HG02943 (cell line): ENCODE results near the gene LRRC8A.
"Not testable (repeated sequence)": the region's sequence is repeated elsewhere in the genome, so short reads cannot be mapped to it uniquely, and the experiment has no call there.

Experiments
- ATAC-seq: cut with Tn5 transposase; IDR thresholded peaks from one replicate; pipeline ENCODE4 v1.9.1; 2021; ENCODE audit warnings: mild to moderate bottlenecking, low read depth, moderate library complexity; ENCODE audit not compliant: unreplicated experiment

Gene LRRC8A

DNA sequence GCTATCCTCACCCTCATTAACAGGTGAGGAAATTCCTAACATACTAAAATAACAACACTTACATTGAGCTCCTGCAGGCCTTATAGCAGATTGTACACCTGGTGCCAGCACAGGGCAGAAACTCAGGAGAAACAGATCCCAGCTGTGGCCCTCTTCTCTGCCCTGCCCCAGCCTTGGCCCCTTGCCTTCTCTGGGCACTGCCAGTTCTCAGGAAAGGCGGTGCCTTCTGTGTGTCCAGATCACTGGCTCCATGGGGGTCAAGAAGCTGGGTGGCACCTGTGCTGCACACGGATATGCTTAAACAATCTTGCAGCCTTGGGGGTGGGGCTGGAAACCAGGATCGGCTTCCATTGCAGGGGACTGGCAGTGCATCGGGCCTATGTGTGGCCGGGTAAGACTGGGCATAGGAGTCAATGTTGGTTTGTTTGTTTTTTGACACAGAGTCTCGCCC, 19.5 kb upstream of the LRRC8A start:
- no peak for ATAC-seq

DNA sequence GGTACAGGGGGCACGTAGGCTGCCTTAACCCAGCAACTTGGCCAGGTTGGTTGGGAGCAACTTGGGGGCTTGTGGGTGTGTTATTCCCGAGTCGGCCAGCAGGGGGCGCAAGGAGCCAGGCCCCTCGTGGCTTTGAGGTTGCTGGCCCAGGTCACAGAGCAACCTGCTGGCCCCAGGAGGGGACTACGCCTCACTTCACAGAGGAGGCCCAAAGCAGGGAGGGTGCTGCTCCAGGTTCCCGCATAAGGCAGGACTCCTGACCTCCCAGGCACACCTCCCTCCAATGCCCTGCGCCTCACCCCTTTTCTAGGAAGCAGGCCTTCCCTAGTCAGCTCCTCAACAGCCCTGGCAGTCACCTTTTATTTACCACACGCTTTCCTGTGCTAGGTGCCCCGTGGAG, 18.3 kb upstream of the LRRC8A start:
- no peak for ATAC-seq

DNA sequence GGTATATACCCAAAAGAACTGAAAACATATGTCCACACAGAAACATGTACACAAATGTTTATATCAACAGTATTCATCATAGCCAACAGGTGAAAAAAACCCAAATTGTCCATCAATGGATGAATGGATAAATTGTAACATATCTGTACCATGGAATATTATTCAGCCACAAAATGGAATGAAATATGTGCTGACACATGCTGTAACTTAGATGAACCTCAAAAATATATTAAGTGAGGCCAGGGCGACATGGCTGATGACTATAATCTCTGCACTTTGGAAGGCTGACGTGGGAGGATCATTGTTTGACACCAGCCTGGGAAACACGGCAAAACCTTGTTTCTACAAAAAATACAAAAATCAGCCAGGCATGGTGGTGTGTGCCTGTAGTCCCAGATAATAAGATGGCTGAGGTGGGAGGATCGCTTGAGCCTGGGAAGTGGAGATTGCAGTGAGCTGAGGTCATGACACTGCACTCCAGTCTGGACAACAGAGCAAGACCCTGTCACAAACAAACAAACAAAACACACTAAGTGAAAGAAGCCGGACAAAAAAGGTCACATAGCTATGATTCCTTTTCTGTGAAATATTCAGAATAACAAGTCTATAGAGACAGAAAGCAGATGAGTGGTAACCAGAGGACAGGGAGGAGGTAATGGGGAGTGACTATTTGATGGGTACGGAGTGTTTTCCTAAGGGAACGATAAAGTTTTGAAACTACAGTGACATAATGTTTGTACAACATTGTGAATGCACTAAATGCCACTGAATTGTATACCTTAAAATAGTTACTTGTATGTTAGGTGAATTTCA, 11.6 kb upstream of the LRRC8A start:
- ATAC-seq: no peak

DNA sequence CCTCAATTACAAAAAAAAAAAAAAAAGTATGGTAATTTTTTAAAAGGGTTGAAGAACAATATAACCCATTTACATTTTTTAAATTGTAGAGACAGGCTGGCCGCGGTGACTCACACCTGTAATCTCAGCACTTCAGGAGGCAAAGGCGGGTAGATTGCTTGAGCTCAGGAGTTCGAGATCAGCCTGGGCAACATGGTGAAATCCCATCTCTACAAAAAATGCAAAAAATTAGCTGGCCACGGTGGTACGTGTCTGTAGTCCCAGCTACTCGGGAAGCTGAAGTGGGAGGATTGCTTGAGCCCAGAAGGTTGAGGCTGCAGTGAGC, 11.0 kb upstream of the LRRC8A start:
- not testable (repeated sequence) for ATAC-seq

DNA sequence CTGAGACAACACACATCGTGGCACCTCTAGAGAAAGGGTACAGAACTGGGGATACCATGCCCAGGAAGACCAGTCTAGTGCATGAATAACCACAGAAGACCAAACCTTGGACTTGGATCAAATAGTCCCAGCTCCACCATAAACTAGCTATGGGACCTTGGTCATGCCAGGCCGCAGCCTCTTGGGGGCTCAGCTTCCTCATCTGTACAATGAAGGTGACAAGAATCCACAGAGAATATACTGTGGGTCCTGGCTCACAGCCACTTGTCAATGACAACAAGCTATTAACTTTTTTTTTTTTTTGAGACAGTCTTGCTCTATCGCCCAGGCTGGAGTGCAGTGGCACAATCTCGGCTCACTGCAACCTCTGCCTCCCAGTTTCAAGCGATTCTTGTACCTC, 4.1 kb upstream of the LRRC8A start:
- no peak for ATAC-seq

DNA sequence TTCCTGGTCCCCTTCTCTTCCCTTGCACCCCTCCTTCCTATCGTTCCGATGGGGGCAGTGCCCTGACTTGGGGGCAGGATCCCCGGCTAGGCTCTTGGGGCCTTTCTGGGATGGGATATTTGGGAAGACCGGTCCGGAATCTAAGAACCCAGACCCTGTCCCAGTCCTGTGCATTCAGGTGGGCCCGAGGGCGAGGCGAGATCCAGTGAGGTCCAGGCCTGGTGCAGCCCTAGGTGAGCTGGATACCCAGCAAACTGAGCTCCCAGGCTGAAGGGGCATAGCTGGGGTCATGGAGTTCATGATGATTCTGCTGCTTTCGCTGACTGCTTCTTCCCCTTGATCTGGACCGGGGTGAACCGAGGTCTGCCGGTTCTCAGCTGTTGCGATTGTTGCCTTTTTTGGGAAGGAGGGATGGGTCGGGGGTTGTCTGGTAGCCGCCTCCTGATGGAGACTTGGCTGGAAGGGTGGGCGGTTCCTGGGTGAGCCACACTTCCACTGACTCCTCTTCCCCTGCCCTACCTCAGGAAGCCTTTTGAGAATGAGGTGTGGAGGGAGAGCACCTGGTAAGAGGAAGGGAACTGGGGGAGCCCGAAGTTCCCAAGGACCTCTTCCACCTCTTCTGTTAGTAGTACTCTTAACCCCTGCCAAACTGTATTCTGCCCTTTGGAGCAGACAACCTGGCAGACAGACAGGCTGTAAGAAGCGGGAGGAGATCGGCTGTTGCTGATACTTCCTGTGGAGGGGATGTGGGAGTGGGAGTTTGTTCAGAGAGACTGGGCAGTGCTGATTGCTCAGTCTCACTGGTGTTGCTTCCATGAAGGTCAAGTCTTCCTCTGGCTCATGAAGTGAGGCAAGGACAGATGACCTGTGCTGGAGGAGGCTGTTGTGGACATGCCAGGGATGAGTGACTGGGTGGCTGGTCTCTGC, 1.0 kb downstream of the LRRC8A start:
- ATAC-seq: no peak

DNA sequence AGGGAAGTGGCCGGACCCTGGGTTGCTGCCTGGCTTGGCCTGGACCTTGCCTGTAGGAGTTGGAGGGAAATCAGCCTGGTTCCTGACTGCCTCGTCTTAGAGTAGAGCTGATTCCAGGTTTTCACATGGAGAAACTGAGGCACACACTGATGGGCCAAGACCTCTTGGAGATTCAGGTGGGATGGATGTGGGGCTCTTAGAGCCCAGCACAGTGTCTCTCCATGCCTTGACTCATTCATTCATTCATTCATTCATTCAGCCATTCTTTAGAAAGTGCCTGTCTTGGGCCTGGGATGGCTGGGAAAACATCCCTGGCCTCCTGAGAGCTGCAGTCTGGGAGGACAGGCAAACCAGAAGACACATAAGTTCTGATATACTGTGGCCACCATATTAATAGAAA, 2.2 kb downstream of the LRRC8A start:
- no peak for ATAC-seq

DNA sequence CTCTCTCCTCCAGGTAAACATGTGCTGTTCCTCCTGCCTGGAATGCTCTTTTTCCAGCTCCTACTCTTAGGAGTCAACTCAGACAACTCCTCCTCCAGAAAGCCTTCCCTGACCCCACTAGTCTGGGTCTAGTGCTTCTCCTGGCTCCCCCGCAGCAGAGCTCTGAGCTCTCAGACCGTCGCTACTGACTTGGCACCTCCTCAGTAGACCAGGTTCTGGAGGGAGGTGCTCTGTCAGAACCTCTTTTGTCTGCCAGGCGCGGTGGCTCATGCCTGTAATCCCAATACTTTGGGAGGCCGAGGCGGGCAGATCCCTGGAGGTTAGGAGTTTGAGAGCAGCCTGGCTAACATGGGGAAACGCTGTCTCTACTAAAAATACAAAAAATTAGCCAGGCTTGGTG, 3.4 kb downstream of the LRRC8A start:
- ATAC-seq: no peak

DNA sequence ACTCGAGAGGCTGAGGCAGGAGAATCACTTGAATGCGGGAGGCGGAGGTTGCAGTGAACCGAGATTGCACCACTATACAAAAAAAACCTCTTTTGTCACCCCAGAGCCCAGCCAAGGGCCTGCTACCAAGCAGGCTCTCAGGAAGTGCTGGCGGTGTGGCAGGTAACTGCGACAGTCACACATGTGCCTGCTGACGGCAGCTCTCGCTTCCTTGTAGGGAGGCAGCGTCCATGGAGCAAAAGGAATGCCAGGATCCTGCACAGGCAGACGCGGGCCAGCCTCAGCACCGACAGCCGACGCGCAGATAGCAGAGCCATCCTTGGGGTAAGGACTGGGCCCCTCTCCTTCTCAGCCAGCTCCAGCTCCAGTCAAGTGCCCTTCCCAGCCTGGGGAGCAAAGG, 3.9 kb downstream of the LRRC8A start:
- no peak for ATAC-seq

DNA sequence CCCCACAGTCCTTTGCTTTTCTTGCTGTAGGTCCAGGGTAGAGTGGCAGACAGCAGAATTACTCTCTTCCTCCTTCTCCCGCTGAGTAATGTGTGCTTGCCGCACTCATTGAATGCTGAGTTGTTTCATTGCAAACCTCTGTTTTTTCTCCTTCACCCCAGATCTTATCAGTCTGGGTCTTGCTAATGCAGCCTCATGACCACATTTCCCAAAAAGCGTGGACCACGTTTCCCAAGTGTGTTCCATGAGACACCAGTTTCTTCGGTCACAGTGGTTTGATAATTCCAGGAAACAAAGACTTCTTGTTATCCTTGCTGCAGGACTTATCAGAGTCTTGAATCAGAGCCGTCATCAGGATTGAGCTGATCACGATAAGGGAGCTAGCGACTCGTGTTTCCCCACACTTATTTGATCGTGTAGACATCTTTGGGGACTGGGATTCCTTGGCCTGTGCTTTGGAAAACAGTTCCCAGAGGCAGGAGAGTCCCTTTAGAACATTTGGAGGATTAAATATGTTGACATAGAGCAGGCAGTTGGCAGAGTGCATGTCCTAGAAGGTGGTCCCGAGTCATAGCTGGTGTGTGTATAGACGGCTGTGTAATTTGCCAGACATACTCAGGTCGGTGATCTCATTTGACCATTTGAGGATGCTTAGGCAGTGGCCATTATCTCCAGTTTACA, 4.4 kb downstream of the LRRC8A start:
- no peak for ATAC-seq

DNA sequence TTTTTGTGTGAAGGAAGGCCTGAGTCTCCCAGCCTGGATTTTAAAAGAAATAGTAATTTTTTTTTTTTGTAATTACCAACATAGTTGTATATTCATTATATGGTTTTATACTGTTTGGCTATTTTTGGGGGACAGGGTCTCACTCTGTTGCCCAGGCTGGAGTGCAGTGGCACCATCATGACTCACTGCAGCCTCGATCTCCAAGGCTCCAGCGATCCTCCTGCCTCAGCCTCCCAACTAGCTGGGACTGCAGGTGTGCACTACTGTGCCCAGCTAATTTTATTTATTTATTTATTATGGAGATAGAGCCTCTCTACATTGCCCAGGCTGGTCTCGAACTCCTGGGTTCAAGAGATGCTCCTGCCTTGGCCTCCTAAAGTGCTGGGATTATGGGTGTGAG, 5.1 kb downstream of the LRRC8A start:
- no peak for ATAC-seq

DNA sequence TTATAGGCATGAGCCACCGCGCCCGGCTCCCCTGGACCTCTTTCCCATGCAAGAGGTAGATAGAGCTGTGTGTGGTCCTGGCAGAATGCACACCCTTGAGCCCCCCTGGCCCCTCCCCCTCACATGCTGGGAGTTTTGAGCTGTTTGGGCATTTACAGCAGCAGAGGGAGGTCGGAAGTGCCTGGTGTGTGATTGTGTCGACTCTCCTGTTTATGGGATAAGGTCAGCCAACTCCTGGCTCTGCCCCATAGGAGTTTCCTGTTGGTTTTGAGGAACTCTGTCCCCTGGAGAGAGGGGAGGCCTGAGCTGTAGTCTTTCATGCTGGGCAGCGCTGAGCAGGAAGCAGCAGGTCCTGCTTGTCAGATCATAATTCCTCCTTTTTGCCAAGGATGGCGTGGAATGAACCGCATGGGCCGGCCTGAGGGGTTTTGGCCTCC, 6.0 kb downstream of the LRRC8A start:
- no peak for ATAC-seq

DNA sequence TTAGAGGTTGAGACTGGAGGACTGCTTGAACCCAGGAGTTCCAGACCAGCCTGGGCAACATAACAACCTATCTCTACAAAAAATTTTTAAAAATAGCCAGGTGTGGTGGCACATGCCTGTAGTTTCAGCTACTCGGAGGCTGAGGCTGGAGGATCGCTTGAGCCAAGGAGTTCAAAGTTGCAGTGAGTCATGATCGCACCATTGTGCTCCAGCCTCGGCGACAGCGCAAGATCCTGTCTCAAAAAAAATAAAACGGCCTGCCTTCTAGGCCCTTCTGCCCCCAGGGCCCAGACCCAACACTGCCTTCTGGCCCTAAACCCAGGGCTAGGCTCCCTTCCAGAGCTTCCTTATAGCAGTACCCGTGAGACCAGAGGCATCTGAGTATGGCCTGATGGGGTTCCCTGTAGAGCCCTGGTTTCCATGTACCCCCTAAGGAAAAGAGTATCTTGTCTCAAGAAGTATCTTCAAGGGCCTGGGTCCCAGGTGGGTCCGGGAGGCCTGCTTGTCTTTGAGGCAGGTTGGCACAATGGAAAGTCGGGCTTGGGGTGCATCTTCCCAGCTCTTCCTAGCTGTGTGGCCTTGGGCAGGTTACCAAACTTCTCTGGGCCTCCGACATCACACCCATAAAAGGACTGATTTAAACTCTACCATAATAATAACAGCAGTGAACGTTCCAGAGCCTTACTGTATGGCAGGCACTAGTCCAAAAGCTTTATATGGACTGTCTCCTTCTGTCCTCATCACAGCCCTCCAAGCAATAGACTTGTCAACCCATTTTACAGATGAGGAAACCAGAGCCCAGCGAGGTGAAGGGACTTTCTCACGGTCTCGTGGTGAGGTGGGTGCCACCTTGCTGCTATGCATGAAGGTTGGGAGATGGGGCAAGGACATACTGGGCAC, 9.6 kb downstream of the LRRC8A start:
- no peak for ATAC-seq

DNA sequence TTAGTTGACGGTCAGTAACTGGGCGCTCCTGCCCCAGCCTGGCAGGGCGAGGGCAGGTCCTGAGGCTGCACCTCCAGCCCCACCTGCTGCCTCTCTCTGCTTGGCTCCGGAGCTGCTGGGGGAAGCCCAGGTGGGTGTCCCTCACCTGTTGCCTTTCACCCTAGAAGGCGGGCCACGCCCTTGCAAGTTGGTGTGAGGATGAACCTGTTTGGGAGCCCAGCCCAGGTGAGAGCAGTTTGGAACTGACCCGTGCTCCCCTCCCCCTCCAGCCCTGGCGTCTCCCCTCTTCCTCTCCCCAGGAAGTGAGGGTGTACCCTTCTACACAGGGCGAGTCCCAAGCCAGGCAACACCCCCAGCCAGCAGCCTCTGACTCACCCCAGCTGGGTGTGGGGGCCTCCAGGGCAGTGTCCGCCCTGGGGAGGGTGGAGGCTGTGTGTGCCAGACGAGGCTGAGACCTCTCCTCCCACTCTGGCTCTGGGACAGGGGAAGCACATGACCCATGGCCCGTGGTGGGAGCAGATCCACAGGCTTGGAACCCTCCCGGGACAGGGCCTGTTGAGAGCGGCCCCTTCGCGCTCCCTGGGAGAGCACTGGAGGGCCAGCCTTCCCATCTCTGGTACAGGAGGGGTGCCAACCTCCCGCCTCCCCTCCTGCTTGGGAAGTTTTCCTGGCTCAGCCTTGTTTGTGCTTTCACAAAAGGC, 10.4 kb downstream of the LRRC8A start:
- no peak for ATAC-seq

DNA sequence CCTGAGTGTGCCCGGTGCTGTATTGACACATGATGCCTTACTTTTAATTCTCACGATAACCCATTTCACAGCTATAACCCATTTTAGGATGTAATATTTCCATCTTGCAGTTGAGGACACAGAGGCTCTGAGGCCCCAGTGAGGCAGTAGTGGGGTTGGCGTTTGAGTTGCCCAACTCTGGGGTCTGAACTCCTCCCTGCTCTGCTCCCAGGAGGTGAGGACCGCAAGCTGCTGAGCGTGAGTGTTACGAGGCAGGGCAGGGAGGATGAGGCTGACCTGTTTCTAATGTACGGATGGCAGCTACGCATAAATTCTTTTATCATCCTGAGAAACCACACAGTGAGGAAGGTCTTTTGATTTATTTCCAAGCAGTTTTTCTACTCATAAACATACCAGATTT, 11.4 kb downstream of the LRRC8A start:
- no peak for ATAC-seq

DNA sequence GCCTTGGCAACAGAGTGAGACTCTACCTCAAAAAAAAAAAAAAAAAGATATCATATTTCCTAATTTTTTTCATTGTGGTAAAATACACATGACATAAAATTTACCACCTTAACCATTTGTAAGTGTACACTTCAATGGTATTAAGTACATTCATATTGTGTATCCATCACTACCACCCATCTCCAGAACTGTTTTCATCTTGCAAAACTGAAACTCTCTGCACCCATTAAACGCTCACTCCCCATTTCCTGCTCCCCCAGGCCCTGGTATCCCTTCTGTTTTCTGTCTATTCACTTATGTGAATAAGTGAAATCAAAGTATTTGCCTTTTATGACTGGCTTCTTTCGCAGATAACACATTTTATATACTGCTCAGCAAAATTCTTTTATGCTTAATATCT, 12.8 kb downstream of the LRRC8A start:
- ATAC-seq: no peak

DNA sequence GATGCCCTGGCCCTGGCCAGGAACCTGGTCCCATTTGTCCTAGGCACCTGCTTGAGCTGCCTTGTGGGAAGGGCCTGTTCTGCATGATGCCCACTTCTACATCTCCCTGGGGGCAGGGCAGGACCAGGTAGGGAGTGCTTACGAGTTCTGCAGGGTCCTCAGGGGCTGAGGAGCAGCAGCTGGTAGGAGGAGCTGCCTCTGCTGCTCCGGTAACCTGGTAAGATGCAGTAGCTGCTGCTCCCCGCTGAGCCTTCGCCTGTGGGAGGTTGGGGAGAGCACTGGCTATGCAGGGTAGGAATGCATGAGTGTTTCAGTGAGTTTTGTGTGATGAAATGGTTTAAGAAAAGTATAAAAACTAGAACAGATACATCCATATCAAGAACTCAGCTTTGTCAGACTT, 13.6 kb downstream of the LRRC8A start:
- no peak for ATAC-seq

DNA sequence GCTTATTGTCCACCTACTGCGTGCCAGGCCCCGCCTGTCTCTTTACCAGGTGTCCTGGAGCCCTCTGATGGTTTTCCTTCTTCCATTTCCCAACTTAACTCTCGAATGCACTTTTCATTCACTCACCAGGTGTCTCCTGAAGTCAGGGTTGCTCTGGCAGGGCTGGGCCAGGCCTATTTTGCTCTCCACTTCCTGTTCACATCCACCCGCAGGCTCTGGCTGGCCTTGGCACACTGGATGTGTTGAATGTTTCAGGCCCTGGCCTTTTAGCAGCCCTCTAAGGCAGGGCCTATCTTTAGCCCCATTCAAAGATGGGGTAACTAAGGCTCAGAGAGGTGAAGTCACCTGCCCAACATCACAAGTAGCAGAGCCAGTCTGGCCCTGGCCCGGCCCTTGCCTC, 16.4 kb downstream of the LRRC8A start:
- ATAC-seq: no peak

DNA sequence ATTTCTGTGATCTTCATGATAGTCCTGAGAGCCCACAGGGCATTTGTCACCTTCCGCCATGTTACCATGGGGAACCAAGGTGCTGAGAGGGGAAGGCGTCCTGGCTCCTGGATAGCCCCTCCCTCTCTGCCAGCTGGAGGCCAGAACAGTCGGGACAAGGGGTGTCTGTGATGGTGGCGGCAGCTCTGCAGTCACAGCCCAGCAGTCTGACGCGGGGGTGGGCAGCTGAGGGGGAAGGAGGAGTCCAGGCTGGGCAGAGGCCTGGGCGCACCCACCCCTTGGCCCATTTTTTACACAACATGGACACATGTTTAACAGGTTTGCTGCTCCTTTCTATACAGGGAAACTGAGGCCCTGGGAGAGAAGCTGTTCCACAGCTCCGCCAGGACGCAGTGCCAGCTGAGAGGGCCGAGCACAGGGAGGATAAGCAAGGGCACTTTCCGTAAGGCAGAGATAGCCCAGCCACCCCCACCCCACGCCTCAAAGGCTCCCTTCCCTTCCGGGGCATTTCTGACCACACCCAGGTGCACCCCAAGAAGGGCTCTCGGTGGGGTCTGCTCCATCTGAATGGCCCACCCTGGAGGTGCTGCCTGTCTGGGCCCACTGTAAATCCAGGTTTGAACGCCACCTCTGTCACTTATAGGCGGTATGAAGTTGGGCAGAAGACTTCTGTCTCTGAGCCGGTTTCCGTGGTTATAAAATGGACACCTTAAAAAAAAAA, 17.1 kb downstream of the LRRC8A start:
- no peak for ATAC-seq
